HEK293T (cell line): ENCODE data around the gene HENMT1.

Experiments
- ELF4 ChIP-seq: fragments of 450-650 bp; IDR thresholded peaks from 2 replicates; pipeline ENCODE4 v1.6.1; 2017; ENCODE audit warnings: antibody characterized with exemption
- FOXK2 ChIP-seq: fragments of 450-650 bp; IDR thresholded peaks from 2 replicates; pipeline ENCODE4 v1.6.1; 2016; ENCODE audit warnings: mild to moderate bottlenecking
- FOXM1 ChIP-seq: fragments of 450-650 bp; IDR thresholded peaks from 2 replicates; pipeline ENCODE4 v1.6.1; 2017; ENCODE audit warnings: mild to moderate bottlenecking, borderline replicate concordance
- L3MBTL2 ChIP-seq: fragments of 450-650 bp; conservative IDR thresholded peaks from 2 replicates; pipeline ENCODE4 v1.6.1; 2016; ENCODE audit warnings: mild to moderate bottlenecking
- NFRKB ChIP-seq: fragments of 450-650 bp; IDR thresholded peaks from 2 replicates; pipeline ENCODE4 v1.6.1; 2016; ENCODE audit warnings: mild to moderate bottlenecking, moderate library complexity
- SP1 ChIP-seq: fragments of 450-650 bp; IDR thresholded peaks from 2 replicates; pipeline ENCODE4 v1.6.1; 2017
- TF ChIP-seq, protein P1 (sequence below): fragments of 450-650 bp; IDR thresholded peaks from 2 replicates; pipeline ENCODE4 v1.6.1; 2016

DNA sequence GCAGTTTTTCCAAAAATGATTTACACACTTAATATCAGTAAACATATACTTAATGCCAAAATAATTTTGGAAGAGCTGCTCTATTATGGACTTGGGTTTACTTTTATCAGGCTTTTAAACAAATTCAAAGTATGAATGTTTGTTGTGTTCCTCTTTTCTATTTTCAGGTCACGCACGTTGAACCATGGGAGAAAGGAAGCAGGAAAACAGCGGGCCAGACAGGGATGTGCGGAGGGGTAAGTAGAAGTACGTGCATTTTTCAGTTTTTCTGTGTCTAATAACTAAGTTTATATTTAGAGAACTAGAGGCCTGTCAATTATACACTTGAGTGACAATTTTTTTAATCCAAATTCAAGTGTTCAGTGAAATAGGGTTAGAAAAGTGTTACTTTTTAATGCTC, 34.6 kb upstream of the HENMT1 start:
- TF ChIP-seq FOXK2 (no peak), NFRKB (no peak), FOXM1 (no peak), ELF4 (no peak), L3MBTL2 (no peak), SP1 (no peak)
- TF ChIP-seq, protein P1, sequence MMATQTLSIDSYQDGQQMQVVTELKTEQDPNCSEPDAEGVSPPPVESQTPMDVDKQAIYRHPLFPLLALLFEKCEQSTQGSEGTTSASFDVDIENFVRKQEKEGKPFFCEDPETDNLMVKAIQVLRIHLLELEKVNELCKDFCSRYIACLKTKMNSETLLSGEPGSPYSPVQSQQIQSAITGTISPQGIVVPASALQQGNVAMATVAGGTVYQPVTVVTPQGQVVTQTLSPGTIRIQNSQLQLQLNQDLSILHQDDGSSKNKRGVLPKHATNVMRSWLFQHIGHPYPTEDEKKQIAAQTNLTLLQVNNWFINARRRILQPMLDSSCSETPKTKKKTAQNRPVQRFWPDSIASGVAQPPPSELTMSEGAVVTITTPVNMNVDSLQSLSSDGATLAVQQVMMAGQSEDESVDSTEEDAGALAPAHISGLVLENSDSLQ = no peak
